Amygdala (tissue), 56 donors: ENCODE measurements around the gene PDIA5.
A peak's percentile ranks its signal among the peaks of the same experiment; 100 is the strongest.
"Not testable (repeated sequence)": the region's sequence is repeated elsewhere in the genome, so short reads cannot be mapped to it uniquely, and the experiment has no call there.

Experiments
- DNase-seq, 56 donors: peaks; one replicate each; lab custom pipeline; 2025; lab: John Stamatoyannopoulos, UW

Gene PDIA5

DNA sequence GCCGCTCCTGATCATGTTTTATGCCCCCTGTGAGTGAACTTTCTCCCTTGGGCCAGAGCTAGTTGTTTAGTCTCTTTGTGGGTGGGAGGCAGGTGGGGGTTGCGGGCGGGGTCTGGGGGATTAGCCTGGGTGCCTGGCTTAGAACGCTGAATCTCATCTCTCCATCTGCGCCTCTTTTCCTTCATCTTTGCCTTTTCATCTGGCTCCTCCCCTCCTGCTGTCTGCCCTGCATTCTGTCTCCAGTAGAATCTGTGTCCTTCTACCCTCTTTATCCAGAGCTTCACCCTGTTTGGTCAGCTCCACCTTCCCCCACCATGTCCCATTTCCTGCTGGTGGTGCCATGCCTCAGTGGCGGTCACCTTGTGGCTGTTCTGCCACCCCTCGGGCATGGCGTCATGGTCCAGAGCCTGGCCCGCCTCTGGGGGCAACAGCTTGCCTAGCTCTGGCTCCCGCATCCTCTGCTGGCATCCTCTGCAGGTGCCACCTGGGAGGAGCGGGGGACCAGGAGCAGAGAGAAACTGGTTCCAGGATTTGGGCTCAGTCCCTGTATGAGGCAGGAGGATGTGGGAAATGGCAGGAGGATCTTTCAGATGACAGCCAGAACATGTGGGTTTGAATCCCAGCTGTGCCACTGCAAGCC is 44.3 kb downstream of the PDIA5 start:
- DNase-seq, result no peak

DNA sequence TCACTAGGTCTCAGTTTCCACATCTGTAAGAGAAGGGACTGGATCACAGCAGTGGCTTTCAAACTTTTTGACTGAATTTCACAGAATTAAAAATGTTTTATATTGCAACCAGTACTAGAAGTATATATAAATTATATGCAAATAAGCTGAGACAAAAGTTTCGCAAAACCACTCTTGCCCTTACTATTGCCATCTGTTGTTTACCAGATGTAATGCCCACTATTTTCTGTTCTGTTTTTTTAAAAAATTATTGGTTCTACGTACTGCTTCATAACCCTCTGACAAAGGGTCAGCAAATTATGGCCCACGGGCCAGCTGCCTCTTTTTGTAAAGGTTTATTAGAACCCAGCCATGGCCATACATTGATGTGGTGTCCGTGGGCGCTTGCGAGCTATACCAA is 44.8 kb downstream of the PDIA5 start:
- DNase-seq, result no peak

GRCh38 chr3:123112232-123112631 is 45.4 kb downstream of the PDIA5 start:
- DNase-seq, result no peak

- not testable (repeated sequence) for DNase-seq
Measured at GRCh38 chr3:123112656-123113055, 45.8 kb downstream of the PDIA5 start.

- DNase-seq, result peak in 2 of 56 donors; percentile 11 to 14
Measured at GRCh38 chr3:123113889-123114450, 47.1 kb downstream of the PDIA5 start.

DNA sequence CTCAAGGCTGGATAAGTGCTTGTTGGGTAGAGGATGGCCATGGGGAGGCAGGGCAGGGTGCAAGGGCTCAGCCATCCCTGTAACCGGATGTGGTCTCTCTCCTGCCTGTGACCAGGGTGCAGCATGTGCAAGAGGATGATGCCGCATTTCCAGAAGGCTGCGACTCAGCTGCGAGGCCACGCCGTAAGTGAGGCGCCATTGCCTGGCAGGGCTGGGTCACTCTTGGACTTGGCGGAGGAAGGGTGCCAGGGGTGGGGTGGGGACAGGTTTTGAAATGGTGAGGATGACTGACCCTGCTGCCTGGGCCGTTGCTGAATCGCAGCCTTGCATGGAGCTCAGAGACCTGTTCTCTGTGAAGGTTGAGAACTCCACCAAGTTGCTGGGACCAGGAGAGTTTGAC is 49.3 kb downstream of the PDIA5 start:
- no peak for DNase-seq

- DNase-seq, result no peak
Measured at GRCh38 chr3:123119388-123119787, 52.6 kb downstream of the PDIA5 start.

DNA sequence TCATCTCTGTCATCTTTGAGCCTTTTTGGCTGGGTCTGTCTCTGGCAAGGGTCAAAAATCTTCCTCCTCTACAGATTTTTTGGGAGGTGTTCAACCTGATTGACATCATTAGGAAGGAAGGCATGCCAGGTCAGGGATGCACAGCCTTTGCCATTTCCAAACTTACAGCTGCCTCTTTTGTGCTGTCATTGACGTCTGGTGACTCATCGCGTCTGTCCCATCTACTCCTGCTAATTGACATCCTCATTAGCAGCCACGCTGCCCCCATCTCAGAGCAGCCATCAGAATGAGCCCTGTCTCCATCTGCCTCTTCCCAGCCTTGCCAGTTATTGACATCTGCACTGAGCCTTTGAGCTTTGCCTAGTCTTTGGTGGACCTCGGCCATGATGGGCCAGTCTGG is 53.0 kb downstream of the PDIA5 start:
- peak in 9 of 56 donors; percentile 7 to 55 (median 28) for DNase-seq

DNA sequence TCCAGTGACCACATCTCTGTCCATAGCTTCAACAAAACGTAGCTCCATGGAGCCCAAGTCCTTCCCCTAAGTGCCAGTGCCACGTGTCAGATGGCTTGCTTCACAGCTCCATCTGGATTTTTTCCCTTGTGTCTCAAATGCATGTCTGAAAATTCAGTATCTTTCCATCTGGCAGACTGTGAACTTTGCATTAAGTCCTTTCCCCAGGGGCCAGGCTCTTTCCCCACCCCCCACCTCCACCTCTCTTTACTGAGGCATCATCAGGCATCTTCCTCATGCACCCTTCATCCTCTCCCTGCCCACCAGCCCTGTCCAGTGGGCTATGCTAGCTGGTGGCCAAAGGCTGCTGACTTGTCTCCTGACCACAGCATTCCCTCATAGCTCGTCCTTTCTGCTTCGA is 53.7 kb downstream of the PDIA5 start:
- DNase-seq, result no peak

GRCh38 chr3:123122057-123122456 is 55.2 kb downstream of the PDIA5 start:
- no peak for DNase-seq

DNA sequence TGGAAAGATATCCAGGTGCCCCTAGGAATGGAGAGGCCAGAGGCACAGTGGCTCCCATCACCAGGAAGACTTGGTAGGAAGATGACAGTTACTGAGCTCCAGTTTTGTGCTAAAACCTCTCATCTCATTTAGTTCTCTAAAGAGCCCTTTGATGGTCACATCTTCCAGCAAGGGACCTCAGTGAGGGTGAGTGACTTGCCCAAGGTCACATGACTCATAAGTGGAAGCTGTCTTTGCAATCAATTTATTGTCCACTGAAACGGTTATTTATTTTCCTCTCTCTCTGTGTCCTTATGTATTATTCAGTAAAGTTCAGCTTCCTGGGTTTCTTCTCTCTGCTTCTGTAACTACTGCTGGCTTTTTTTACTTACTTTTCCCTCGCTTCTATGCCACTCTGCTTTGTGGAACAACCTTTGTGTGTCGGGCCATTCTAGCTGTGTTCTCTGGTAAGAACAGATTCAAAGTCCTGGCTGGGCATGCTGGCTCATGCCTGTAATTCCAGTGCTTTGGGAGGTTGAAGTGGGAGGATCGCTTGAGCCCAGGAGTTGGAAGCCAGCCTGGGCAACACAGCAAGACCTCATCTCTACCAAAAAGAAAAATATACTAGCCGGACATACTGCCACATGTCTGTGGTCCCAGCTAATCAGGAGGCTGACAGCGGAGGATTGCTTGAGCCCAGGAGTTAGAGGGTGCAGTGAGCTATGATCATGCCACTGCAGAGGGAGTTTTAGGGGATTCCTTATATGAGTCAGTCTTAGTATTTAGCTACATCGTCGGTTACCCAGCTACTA is 55.9 kb downstream of the PDIA5 start:
- DNase-seq, result no peak

DNA sequence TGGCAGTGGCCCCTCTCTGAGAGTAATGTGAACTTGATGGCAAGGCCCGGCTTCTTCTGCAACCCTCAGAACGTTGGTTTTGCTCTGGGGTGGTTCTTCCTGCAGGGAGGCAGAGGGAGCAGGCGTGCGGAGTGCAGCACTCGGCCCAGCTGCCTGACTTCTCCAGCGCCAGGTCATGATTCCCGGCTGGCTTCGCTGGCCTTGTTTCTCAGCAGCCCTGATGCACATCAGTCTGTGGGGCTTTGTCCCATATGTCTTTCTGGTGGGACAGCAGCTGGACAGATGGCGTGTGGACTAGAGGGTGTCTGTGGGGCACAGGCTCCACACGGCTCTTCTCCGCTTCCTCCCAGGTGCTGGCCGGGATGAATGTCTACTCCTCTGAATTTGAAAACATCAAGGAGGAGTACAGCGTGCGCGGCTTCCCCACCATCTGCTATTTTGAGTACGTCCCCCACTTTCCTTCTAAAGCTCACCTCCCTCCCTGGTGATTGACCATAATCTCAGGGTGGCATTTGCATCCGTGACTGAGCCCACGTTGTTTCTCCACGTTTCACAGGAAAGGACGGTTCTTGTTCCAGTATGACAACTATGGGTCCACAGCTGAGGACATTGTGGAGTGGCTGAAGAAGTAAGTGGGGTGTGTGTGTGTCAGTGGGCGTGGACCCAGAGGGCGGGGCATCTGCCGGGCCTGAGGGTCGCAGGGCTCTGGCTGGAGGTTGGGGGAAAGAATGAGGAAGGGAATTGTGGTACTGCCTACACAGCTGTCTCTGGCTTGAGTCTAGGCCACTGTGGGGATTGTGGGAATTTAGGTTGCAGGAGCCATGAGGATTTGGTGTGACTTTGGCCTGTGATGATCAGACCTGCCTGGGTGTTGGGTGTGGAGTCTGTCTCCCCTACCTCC is 57.1 kb downstream of the PDIA5 start:
- DNase-seq, result no peak

DNA sequence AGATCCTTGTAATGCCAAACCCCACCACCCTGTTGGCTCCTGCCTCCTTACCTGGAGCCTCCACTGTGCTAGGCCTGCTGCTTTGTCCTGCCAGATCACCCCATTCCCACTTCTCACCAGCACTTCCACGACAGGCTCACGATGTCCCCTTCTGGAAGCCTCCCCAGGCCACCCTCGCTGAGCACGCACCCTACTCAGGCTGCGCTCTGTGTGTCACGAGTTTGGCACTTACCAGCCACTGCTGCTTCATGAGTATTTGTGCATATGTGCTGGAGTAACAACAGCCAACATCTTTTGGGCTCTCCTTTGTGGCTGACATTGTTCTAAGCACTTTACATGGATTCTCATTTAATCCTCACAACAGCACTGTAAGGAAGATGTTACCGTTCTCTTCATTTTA is 58.1 kb downstream of the PDIA5 start:
- no peak for DNase-seq

DNA sequence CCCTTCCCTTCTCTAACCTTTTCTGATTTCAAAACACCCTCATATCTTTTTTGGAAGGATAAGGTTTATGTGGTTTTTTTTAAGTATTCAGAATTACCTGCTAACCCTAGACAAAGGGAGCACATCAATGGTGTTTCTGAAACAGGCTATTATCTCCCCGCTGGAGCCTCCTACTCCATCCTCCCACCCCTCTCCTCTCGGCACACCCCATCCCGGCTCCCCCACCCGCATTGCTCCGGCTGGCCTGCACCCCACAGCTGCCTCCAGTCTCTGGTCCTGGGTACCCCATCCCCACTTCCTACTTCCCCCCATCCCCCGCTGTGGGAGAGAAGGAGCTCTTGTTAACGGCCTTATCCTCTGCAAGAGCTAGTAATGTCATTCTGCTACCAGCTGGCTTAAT is 59.2 kb downstream of the PDIA5 start:
- peak in 2 of 56 donors; percentile 11 to 26 for DNase-seq

- no peak for DNase-seq
Measured at GRCh38 chr3:123126653-123127052, 59.8 kb downstream of the PDIA5 start.

DNA sequence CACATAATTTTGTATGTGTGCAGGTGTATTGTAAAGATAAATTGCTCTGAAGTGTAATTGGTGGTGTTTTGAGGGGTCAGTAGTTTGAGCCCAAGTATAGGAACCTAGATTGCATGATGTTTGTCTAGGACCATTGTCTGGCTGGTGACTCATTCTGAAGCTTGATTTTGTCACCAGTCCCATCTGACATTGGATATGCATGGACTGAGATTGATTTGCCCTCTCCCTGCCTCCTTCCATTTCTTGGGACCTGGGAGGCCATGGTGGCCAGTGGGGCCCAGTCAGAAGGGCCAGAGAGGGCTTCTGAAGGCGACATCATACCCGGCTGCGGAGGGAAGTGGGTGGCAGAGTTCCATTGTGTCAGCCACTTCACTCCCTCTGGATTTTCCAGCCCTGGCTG is 62.3 kb downstream of the PDIA5 start:
- DNase-seq, result no peak

DNA sequence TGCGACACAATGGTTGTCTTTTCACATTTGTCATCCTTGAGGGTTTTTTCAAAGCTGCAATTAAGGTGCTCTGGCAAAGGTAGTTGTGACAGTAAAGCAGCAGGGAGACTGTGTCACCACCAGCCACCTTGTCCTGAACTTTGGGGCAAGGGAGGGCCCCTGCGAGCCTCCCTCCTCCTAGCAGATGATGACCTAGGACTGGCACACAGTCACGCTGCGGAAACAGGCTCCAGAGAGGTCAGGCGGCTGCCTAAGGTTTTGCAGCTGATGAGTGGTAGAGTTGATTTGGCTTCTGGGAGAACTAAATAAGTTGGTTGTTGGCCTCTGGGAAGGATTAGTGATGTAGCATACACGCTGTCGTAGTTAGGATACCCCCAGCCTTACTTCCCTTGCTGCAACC is 62.7 kb downstream of the PDIA5 start:
- no peak for DNase-seq

- no peak for DNase-seq
Measured at GRCh38 chr3:123130079-123130750, 63.4 kb downstream of the PDIA5 start.

DNA sequence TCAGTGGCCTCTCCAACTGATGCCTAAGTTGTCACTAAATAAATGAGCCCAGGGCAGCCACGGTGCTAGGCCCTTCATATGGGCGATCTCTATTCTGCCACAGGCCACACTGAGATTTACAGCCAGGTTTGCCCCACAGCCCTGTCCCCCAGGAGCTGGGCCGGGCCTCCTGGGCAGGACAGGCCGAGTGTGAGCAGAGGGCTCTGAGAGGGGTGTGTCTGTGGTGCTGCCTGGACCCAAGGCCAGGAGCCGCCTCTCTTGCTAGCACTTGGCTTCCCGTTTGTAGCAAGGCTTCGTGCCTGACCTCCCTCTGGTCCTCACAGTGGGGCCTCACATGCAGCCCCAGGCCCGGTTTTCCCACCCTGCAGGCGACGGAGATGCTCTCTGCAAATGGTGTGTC is 67.8 kb downstream of the PDIA5 start:
- DNase-seq, result no peak

DNA sequence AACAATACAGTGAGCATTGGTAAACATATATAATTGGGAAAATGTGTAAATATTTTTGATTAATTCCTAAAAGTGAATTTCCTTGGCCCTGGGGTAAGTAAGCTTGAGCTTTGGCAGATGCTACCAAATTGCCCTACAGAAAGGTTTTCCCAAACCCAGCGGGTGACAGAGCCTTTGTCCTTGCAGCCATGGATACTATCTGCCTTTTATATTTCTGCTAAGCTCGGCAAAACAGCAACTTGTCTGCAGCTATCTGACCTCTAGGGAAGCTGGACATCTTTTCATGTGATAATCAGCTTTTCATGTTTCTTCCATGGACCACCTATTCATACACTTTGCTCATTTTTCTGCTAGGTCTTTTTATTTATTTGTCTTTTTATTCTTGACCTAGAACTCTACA is 70.2 kb downstream of the PDIA5 start:
- no peak for DNase-seq
